NT2/D1 (cell line): ENCODE measurements around the gene TDRD3.
"Not testable (repeated sequence)": the region's sequence is repeated elsewhere in the genome, so short reads cannot be mapped to it uniquely, and the experiment has no call there.

ENCODE experiments used
- DNase-seq: peaks from one replicate; pipeline ENCODE4 v3.0.0-alpha.2; 2011; ENCODE audit warnings: low read depth, low spot score
- H3K27me3 ChIP-seq: 2 replicates; pipeline ENCODE4 v1.6.0; 2011; ENCODE audit warnings: mild to moderate bottlenecking; ENCODE audit not compliant: insufficient read length, insufficient read depth
- H3K36me3 ChIP-seq: 2 replicates; pipeline ENCODE4 v1.6.1; 2011; ENCODE audit warnings: mild to moderate bottlenecking, low read length, mixed read lengths; ENCODE audit not compliant: insufficient read depth, insufficient read length
- H3K4me1 ChIP-seq: 2 replicates; pipeline ENCODE4 v1.5.1; 2011; ENCODE audit not compliant: insufficient read depth, insufficient read length
- H3K4me3 ChIP-seq: 2 replicates; pipeline ENCODE4 v1.5.1; 2011; ENCODE audit warnings: low read depth; ENCODE audit not compliant: insufficient read length
- H3K9ac ChIP-seq: 2 replicates; pipeline ENCODE4 v1.6.0; 2011; ENCODE audit warnings: low read depth; ENCODE audit not compliant: insufficient read length
- H3K9me3 ChIP-seq: 2 replicates; pipeline ENCODE4 v1.5.1; 2011; ENCODE audit warnings: mild to moderate bottlenecking, low read length; ENCODE audit not compliant: insufficient read depth
- SUZ12 ChIP-seq: IDR thresholded peaks from 2 replicates; pipeline ENCODE4 v1.6.1; 2011; ENCODE audit not compliant: insufficient read length, insufficient read depth; ENCODE audit errors: extremely low read depth
- YY1 ChIP-seq: IDR thresholded peaks from 2 replicates; pipeline ENCODE4 v1.6.1; 2011; ENCODE audit not compliant: insufficient read length, insufficient read depth
- ZNF274 ChIP-seq: IDR thresholded peaks from 2 replicates; pipeline ENCODE4 v1.6.1; 2011; ENCODE audit warnings: mild to moderate bottlenecking, low read depth, low read length

The TDRD3 gene

GRCh38 chr13:60398907-60399589, 2.0 kb downstream of the TDRD3 start:
- no peaks in the 10 kb centered on the region for H3K9me3 ChIP-seq
- no peak for DNase-seq
- no peaks in the 10 kb centered on the region for H3K36me3 ChIP-seq
- TF ChIP-seq YY1: no peak
- TF ChIP-seq SUZ12: no peak
- TF ChIP-seq ZNF274: no peak
- H3K27me3 ChIP-seq: no peaks in the 10 kb centered on the region
- no peak overlapping the region for H3K4me3 ChIP-seq
- no peak overlapping the region for H3K9ac ChIP-seq
- no peaks in the 10 kb centered on the region for H3K4me1 ChIP-seq

GRCh38 chr13:60402022-60402421, 5.0 kb downstream of the TDRD3 start:
- TF ChIP-seq SUZ12: no peak
- no peak for TF ChIP-seq ZNF274
- no peak for TF ChIP-seq YY1

GRCh38 chr13:60407095-60407494, 10.1 kb downstream of the TDRD3 start:
- no peaks in the 10 kb centered on the region for H3K36me3 ChIP-seq
- no peak overlapping the region for H3K4me3 ChIP-seq
- no peaks in the 10 kb centered on the region for H3K4me1 ChIP-seq
- H3K27me3 ChIP-seq: no peaks in the 10 kb centered on the region
- no peaks in the 10 kb centered on the region for H3K9me3 ChIP-seq
- no peak for TF ChIP-seq ZNF274
- no peak for TF ChIP-seq SUZ12
- TF ChIP-seq YY1: no peak
- DNase-seq: no peak
- H3K9ac ChIP-seq: no peak overlapping the region

More at GRCh38 chr13:60402022-60402421, 5.0 kb downstream of the TDRD3 start:
- Histone ChIP-seq H3K27me3 (no peaks in the 10 kb centered on the region), H3K36me3 (no peaks in the 10 kb centered on the region), H3K4me1 (no peaks in the 10 kb centered on the region), H3K4me3 (no peak overlapping the region), H3K9ac (no peak overlapping the region), H3K9me3 (no peaks in the 10 kb centered on the region)
- DNase-seq: no peak

GRCh38 chr13:60407852-60408251, 10.8 kb downstream of the TDRD3 start:
- not testable (repeated sequence) for H3K36me3 ChIP-seq, H3K27me3 ChIP-seq, DNase-seq, H3K9me3 ChIP-seq, H3K4me3 ChIP-seq, H3K9ac ChIP-seq, H3K4me1 ChIP-seq

- not testable (repeated sequence) for H3K27me3 ChIP-seq, H3K9me3 ChIP-seq, DNase-seq, H3K4me1 ChIP-seq, H3K36me3 ChIP-seq, H3K4me3 ChIP-seq, H3K9ac ChIP-seq
Measured at GRCh38 chr13:60409574-60410292, 12.7 kb downstream of the TDRD3 start.

DNA sequence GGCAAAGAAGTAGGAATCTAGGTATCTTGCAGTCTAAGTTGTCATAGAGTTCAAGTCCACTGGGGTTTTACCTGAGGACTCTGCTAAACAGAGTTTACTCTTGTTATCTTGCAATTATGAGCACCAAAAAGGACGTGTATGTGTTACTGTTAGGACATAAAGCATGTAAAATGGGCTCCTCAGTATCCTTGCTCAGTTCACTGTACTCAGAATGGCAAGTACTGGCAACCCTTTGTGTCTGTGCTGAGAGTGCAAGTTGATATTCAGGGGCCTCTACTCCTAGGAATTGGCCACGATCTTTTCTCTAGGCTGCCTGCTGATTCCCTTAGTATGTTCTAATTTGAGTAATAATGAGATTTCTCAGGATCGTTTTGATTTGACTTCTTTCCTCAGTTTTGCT, 13.3 kb downstream of the TDRD3 start:
- Histone ChIP-seq H3K9me3 (no peaks in the 10 kb centered on the region), H3K9ac (no peak overlapping the region), H3K4me1 (no peaks in the 10 kb centered on the region), H3K4me3 (no peak overlapping the region), H3K36me3 (no peaks in the 10 kb centered on the region), H3K27me3 (no peaks in the 10 kb centered on the region)
- TF ChIP-seq YY1 (no peak), ZNF274 (no peak)
- DNase-seq: no peak

DNA sequence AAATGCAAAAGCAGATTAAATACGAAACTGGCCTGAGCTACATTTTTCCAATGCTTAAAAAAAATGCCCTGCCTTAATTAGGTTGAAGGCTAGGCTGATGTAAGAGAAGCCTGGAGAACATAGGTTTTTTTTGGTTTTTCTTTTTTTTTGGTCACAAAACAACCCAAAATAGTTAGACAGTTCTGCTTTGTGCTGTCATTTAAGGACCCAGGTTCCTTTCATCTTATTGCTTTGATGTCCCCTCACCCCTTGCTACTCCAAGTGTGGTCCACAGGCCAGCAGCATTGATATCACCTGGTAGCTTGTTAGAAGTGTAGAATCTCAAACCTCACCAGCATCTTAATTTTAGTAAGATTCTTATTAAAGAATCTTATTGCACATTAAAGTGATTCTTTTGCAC, 14.4 kb downstream of the TDRD3 start:
- no peaks in the 10 kb centered on the region for H3K36me3 ChIP-seq
- H3K4me1 ChIP-seq: no peaks in the 10 kb centered on the region
- no peaks in the 10 kb centered on the region for H3K27me3 ChIP-seq
- H3K9ac ChIP-seq: no peak overlapping the region
- no peak for TF ChIP-seq ZNF274
- TF ChIP-seq SUZ12: no peak
- no peak for TF ChIP-seq YY1
- H3K4me3 ChIP-seq: no peak overlapping the region
- H3K9me3 ChIP-seq: no peaks in the 10 kb centered on the region
- DNase-seq: no peak

DNA sequence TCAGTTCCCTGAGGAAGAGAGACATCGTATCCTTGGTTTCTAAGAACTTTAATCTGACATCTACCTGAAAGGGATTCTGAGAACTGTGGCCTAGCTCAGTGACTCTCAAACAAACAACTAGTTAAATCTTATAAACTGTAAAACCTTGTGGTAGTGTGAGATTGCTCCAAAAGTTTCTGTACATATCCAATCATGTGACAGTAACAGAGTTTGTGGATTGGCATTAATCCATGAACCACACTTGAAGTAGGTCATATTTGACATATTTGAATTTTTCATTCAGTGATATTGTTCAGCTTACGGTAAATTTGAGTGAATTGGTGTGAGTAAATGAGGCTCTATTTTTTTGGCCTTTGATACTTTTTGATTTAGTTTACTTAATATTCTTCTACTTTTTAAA, 15.0 kb downstream of the TDRD3 start:
- DNase-seq: no peak
- Histone ChIP-seq H3K4me3 (no peak overlapping the region), H3K36me3 (no peaks in the 10 kb centered on the region), H3K9me3 (no peaks in the 10 kb centered on the region), H3K4me1 (no peaks in the 10 kb centered on the region), H3K27me3 (no peaks in the 10 kb centered on the region), H3K9ac (no peak overlapping the region)
- no peak for TF ChIP-seq YY1
- no peak for TF ChIP-seq SUZ12
